GM10847 (cell line): ENCODE measurements around the gene RELN.

Experiments
- POLR2A ChIP-seq: IDR thresholded peaks from 2 replicates; pipeline ENCODE4 v1.6.1; 2011; ENCODE audit not compliant: insufficient read length; ENCODE audit errors: extremely low read depth

Gene RELN

DNA sequence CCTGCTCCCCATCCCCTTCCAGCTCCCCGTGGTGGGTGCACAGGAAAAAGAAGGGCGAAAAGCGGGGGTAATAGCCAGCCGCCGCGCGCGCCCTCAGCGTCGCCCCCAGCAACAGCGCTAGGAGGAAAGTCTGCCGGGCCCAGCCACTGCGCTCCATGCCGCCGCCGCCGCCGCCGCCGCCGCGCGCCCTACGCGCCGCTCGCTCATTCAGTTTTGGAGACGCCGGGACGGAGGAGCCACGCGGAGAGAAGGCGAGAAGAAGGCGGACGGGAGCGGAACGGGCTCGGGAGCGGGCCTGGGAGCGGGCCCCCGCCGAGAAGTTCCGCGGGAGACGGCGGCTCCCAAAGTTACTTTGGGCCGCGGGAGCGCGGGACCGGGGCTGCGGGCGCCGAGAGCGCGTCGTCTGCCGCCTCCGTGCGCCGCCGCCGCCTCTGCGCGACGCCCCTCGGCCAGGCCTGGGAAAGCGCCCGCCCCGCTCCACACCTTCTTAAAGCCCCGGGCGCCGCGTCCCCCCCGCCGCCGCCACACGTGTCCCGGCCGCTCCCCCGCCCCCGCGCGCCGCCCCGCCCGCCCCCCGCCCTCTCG lies at the start of gene RELN:
Gene RELN, minus strand, starts transcription at position 459 of the 585 bp plus-strand sequence. Its CDS starts 302 bp downstream, at position 157.
- no peak for TF ChIP-seq POLR2A

DNA sequence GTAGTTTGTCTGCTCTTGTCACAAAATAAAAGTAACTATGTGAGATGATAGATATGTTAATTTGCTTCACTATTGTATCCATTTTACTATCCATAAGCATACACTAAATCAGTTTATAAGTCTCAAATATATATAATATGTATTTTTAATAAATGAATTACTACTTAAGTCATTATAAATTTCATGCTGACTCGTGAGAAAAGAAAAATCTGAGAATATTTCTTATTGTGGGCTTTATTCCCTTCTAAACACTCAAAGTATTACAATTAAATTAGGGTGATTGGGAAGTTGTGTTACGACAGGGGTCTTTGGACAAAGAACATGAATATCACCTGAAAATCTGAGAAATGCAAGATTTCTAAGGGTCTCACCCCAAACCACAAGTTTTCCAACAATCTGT lies 48.7 kb upstream of the RELN start:
- no peak for TF ChIP-seq POLR2A

DNA sequence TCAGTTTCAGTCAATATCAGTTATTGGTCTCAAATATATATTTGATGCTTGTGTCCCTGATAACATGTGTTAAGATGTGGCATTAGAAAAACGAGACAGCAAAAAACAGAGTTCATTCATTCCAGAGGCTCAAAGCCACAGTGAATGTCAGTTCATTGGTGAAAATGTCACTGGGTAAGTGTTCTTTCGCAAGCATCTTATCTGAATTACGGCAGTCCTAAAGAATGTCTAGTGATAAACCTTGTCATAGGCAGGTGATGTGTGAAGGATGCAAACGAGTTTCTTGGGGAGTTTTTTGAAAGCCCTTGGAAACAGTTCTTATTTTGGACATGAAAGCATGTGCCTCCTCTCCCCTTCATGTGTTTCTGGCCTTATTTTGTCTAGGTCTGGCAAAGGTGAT lies 45.9 kb upstream of the RELN start:
- no peak for TF ChIP-seq POLR2A

DNA sequence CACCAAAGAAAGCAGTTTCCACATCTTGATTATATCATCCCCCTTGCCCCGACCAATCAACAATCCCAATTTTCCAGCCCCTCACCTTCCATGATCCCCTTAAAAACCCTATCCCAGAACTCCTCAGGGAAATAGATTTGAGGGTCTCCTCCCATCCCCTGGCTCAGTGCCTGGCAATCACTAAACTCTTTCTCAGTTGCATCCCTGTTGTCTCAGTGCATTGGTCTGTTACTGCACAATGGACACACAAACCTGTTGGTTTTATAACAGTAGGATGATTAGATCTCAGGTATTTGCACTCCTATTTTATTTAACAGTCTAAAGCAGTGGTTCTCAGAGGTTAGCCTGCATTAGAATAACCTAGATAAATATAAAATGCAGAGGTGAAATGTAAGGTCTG lies 45.2 kb upstream of the RELN start:
- TF ChIP-seq POLR2A = no peak

DNA sequence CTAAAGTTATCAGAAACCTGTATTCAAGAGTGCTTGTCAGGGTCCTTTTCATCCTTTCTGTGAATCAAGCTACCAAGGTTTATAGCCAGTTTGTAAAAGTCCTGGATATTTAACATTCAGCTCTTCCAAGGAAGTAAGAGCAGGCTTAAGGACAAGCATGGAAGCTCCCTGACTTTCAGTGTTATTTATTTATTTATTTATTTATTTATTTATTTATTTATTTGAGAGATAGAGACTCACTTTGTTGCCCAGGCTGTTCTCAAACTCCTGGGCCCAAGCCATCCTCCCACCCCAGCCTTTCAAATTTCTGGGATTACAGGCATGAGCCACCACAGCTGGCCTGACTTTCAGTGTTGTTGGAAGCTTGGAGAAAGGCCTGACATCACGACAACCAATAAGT lies 44.4 kb upstream of the RELN start:
- TF ChIP-seq POLR2A = no peak

DNA sequence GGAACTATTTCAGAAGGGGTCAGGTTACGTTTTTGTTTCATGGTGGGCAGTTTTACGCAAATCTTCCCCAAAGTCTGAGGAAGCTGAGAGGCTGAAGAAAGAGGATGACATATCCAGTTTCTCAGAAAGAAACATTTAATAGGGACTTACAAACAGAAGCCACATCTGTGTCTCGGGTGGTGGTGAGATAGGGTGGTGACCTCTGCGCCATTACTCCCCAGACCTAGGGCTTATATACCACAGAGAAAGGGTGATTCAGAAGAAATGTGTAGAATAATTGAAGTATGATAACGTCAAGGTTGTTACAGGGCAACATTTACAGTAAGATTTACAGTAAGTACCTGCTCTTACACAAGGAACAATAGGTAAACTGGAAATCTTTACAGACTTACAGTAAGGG lies 43.0 kb upstream of the RELN start:
- TF ChIP-seq POLR2A = no peak

DNA sequence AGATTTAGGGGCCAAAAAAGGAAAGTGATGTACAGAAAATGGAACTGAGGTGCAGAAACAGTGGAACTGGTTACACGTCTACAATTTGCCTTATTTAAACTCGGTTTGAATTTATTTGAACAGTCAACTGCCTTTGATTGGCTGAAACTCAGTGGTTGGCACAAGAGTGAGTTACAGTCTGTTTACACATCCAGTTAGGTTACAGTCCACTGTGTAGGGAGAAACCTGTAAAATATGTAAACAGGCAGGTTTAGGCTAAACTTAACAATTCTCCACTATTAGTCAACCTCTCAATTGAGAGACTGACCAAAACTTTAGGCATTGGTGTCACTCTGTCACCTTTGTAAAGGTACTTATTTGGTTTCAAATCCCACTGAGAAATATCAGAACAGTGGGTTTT lies 40.3 kb upstream of the RELN start:
- TF ChIP-seq POLR2A = no peak

DNA sequence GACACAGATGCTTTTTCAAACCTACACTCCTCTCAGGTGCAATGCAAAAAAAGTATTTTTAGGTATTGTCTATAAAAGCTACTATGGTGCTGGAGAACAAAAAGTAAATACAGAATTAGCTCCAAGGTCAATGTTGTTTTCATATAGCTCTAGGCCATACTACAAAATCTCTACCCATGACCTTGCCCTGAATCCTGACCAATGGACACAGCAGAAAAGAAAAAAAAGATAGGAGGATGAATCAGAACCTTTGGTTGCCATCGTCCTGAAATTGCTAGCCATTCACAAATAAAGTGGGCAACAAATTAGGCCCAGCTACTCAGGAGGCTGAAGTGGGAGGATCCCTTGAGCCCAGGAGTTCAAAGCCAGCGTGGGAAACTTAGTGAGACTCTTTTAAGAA lies 35.2 kb upstream of the RELN start:
- no peak for TF ChIP-seq POLR2A

DNA sequence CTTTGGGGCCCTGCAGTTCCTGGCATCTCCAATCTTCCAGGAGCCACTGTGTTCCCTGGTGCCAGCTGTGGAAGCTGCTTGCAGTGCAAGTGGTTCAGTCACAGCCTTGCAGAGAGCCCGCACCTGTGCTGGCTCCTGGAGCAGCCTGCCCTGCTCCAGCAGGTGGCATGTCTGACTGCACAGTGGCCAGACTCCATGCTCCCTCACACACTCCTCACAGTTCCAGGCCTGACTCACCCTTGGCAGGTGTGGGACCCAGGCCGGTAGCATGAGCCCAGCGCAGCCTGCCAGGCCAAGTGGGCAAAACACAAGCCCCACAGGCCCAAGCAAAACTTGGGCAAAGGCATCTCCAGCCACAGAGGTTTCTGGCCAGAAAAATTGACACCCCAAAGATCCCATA lies 33.6 kb upstream of the RELN start:
- TF ChIP-seq POLR2A = no peak

DNA sequence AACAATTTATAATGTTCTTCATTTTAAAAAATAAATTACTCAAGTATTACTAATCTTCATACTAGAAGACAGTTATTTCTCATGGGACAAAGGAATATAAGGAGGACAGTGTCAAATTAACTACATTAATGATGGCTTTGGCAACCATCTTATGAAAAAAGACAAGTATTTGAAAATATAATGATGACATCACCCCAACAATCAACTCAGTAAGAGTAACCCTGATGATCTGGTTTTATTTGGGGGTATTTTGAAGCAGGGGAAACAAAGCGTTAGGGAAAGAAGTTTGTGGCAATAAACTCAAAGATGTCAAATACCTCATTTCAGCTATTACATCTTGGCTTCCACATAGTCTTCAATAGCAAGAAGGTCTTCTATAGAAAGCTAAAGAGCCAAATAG lies 29.0 kb upstream of the RELN start:
- TF ChIP-seq POLR2A = no peak

DNA sequence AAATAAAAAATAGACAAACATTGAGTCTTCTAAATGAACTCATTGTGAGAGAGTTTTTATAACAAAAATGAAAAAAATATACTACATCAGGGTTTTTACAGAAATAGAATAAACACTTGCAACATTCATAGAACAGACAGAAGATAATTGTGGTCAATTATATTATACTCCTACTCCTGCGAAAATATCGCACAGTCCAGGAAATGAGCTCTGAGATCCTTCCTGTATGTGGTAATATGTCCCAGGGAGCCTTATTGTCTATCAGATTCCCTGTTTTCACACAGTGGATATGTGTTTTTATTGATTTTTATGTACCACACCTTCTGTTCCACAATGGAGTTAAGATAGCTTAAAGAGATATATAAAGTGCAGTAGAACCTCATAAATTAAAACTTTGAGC lies 27.5 kb upstream of the RELN start:
- no peak for TF ChIP-seq POLR2A

DNA sequence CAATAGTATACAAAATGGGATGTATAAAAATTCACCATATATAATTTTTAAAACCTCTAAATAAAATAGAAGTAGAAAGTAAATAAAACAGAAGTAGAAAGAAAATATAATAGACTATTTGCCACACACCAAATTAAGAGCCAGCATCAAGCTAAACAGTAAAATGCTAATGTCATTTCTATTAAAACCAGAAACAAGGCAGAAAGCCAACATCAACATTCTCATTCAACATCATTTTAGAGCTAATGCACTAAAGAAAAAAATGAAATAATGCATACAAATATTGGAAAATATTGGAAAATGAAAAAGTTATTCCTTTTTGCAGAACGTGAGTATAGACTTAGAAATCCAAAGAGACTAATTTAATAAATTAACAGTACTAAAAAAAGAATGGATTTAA lies 23.4 kb upstream of the RELN start:
- no peak for TF ChIP-seq POLR2A

DNA sequence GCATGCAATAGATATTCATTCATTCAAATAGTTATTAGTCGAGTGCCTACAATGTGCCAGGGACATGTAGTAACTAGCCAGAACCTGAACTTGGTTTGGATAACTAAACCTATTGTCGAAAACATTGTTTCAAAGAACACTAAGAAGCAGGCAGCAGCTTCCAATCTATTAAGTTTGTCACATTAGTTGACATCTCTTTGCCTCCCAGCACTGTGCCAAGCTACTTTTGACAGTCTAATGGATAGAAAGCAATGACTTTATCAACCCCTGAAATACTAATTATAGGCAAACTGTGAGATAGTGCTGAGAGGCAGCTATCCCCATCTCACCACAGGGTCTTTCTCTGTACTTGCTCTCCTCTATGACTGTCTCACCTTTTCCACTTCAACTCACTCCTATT lies 22.4 kb upstream of the RELN start:
- TF ChIP-seq POLR2A = no peak

DNA sequence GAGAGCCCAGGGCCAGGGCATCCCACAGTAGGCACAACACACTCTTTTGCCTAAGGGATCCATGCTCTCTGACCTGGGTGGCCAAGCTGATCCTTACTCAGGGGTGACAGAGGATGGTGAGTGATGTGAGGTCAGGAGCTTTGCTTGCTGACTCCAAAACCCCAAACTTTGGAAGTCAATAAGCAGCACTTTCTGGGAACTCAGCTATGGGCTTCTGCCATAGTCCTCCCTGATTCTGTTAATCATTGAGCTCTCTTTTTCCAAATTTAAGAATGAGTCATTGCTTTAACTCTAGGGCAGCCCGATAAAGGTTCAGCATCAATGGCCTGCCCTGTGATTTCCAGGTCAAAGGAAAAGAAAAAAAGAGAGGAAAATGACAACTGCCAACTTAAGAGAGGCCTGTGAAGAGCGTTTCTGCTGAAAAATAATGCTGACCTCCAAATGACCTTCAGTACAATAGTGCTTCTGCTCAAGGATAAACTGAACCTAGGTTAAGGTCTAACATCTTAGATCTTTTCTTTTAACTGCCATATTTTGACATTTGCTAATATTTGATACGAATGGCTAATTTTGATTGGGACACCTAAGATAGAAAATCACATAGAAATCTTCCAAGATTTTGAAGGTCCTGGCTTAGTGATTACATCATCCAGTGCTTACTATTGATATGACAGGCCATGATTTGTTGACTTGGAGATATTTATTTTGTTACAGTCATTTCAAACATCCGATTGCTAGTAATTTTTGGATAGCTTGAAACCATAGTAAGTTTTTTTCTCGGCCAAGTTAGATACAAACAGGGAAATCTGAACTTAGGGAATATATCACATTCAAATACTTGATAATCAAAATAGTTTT lies 20.8 kb upstream of the RELN start:
- no peak for TF ChIP-seq POLR2A

DNA sequence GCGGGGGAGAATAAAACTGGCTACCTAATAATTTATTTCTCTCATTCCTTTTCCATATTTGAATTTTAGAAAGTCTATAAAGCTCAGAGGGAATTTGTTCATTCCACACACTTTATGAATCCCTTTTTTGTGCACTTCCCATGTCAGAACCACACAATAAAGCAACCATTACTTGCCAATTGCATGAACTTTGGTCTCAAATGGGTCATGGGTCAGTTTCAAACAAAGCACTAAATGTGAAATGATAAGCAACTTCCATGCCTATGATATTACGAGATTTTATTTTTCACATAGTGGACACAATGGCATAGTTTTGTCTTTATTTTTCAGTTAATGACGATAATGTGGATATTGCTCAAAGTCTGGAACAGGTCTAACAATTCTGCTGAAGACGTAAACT lies 18.6 kb upstream of the RELN start:
- no peak for TF ChIP-seq POLR2A

DNA sequence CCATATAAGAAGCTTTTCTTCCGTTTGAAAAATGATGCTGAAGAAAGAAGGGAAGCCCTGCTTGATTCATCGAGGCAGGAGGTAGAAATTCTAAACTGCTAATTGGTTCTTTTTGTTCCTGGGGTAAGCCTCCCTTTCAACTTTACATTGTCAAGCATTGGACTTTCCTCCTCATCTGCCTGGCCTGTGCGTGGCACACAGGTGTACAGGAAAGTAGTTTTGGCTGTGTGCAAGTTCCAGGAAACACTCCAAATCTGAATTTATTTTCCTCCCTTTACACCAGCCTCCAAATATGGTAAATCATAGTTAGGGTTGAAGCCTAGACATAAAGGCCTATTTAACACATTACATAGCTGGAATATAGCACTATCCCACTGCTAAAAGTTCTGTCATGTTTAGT lies 18.2 kb upstream of the RELN start:
- no peak for TF ChIP-seq POLR2A

DNA sequence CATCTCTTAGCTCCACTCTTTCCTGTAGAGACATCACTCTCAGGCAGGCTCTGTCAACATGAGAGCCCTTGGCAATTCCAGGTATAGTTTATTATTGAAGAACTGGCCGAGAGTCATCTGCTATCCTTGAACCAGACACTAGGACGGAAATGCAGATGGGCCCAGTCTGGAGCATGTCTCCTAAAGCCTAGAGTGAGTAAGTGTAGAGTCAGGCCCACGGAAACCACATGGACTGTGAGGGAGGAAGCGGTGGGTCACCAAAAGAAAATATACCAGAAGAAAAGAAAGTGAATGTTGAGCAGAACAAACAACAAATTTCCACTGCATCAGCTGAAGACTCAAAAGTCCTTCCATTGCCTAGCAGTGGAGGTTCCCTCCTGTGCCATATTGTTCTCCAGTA lies 15.7 kb upstream of the RELN start:
- no peak for TF ChIP-seq POLR2A
